GM19043 (cell line): ENCODE results near the gene METAP1D.
"Not testable (repeated sequence)": the region's sequence is repeated elsewhere in the genome, so short reads cannot be mapped to it uniquely, and the experiment has no call there.

ENCODE experiments used
- ATAC-seq: cut with Tn5 transposase; IDR thresholded peaks from one replicate; pipeline ENCODE4 v1.9.1; 2021; ENCODE audit warnings: low read depth; ENCODE audit not compliant: unreplicated experiment

Gene METAP1D

GRCh38 chr2:171995586-171995985 lies 4.2 kb upstream of the METAP1D start:
- ATAC-seq = no peak

GRCh38 chr2:171996021-171996420 lies 3.7 kb upstream of the METAP1D start:
- ATAC-seq = no peak

- not testable (repeated sequence) for ATAC-seq
Measured at GRCh38 chr2:171997031-171997430, 2.7 kb upstream of the METAP1D start.

- ATAC-seq = no peak
Measured at GRCh38 chr2:171999161-171999560, 592 bp upstream of the METAP1D start.

GRCh38 chr2:172000696-172001361 lies 1.1 kb downstream of the METAP1D start:
- ATAC-seq = no peak

GRCh38 chr2:172007372-172007771 lies 7.6 kb downstream of the METAP1D start:
- ATAC-seq = no peak

- no peak for ATAC-seq
Measured at GRCh38 chr2:172009823-172010222, 10.1 kb downstream of the METAP1D start.

- no peak for ATAC-seq
Measured at GRCh38 chr2:172011812-172012575, 12.2 kb downstream of the METAP1D start.

- no peak for ATAC-seq
Measured at GRCh38 chr2:172012677-172013391, 13.1 kb downstream of the METAP1D start.

GRCh38 chr2:172013396-172013795 lies 13.6 kb downstream of the METAP1D start:
- ATAC-seq = peak; percentile 81

GRCh38 chr2:172021074-172021931 lies 21.6 kb downstream of the METAP1D start:
- ATAC-seq = no peak

GRCh38 chr2:172021955-172022354 lies 22.2 kb downstream of the METAP1D start:
- no peak for ATAC-seq

- ATAC-seq = no peak
Measured at GRCh38 chr2:172031536-172031935, 31.8 kb downstream of the METAP1D start.

GRCh38 chr2:172038121-172038520 lies 38.4 kb downstream of the METAP1D start:
- ATAC-seq = no peak

GRCh38 chr2:172038604-172039003 lies 38.9 kb downstream of the METAP1D start:
- no peak for ATAC-seq

GRCh38 chr2:172039011-172039704 lies 39.4 kb downstream of the METAP1D start:
- ATAC-seq = no peak

- no peak for ATAC-seq
Measured at GRCh38 chr2:172040311-172040710, 40.6 kb downstream of the METAP1D start.

GRCh38 chr2:172046080-172046678 lies 46.4 kb downstream of the METAP1D start:
- no peak for ATAC-seq

- no peak for ATAC-seq
Measured at GRCh38 chr2:172046866-172047565, 47.3 kb downstream of the METAP1D start.
